NCI-H2081 treated with DMSO at 0.1 percent for 48 hours (cell line): Measurements from ENCODE around the gene DR1.

Source experiments
- DNase-seq: peaks from one replicate; lab custom pipeline; 2025; lab: John Stamatoyannopoulos, UW

DR1 gene

GRCh38 chr1:93394514-93394913, 48.8 kb downstream of the DR1 start:
- DNase-seq = no peak

GRCh38 chr1:93395195-93395594, 49.5 kb downstream of the DR1 start:
- no peak for DNase-seq

- DNase-seq = no peak
These were observed 54.1 kb downstream of the DR1 start for GRCh38 chr1:93399781-93400180.

DNA sequence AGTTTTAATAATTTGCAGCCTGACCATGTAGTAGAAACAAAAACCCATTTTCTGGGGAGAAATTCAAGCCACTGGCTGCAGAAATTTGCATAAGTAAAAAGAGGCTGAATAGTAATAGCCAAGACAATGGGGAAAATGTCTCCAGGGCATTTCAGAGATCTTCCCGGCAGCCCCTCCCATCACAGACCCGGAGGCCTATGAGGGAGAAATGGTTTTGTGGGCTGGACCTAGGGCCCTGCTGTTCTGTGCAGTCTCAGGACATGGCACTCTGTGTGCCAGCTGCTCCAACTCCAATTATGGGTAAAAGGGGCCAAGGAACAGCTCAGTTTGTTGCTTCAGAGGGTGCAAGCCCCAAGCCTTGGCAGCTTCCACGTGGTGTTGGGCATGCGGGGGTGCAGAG, 62.5 kb downstream of the DR1 start:
- no peak for DNase-seq

DNA sequence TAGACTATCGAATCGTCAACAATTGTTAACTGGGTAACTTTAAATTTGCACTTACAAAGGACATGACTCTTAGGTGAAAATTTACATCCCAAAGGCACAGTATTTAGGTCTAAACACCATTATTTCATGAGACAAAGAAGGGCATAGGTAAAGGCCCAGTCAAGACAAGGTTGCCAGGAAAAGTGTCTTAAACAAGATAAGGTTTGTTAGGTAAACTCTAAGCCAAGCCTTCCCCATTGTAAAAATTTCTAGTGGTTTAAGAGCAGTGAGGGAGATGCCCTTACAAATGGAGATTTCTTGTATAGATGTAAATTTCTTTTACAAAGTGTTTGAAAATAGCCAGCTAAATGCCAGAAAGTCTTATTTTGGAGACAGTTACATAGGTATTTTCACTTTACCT, 65.3 kb downstream of the DR1 start:
- no peak for DNase-seq

DNA sequence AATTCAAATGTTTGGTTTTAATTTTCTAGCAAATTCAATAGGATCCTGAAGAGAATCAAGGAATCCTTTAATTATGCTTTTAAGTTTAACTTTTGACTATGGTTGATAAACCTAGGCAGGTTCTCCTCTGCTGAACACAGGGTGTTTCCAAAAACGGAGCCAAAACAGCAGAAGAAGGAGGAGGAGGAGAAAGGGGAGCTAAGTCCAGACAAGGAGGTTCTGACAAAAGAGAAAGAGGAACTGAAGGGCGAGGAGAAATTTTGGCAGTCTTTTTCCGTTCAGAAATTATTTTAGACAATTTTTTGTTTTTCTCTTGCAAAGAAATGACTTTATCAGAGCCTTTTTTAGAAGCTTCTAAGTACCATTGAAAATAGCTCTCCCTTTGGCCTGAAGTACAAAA, 69.0 kb downstream of the DR1 start:
- DNase-seq = no peak

- DNase-seq = no peak
These were observed 69.6 kb downstream of the DR1 start for GRCh38 chr1:93415296-93415695.

DNA sequence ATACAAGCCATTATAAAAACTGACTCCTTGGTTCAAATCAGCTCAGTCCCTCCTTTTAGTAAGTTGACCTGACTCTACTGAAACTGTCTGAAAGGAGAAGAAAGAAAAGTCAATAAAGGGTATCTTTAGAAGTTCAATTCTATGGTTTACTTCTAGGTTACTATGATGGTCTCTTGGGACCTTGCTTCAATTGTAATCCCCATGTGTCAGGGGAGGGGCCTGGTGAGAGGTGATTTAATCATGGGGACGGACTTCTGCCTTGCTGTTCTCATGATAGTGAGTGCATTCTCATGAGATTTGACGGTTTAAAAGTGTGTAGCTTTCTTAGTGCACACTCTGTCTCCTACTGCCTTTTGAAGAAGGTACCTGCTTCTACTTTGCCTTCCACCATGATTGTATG, 70.5 kb downstream of the DR1 start:
- no peak for DNase-seq
